ENCODE results near the gene NCF4.

DNA sequence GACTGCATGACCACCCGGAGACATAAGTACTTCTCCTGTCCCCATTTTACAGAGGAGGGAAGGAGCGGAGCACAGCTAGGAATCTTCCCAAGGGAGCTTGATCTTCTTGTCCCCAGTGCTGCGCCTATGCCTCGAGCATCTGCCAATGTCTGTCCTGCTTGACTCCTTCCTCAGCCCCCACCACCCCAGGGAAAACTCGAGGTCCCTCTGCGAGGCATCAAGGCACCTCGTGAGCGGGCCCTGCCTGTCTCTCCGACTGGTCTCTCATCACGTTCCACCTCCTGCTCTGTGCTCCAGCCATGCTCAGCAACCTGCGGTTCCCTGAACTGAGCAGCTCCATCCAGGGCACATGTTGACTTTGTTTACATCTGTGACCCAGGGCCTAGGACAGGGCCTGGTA is 2.5 kb downstream of the NCF4 start:
- TF ChIP-seq CTCF (conservative IDR thresholded peaks at IDR 0.05; ENCODE audit: low read depth, low read length) (no peak), EZH2 (IDR thresholded peaks at IDR 0.05; ENCODE audit: borderline replicate concordance, low read depth, low read length, poor library complexity, severe bottlenecking) (no peak)
